RWPE1 (cell line): ENCODE results near the gene GAREM1.

Experiments used
- CTCF ChIA-PET: fragments of 350-600 bp; sonication (Branson Sonifier 250); formaldehyde crosslinking; extraction: SDS; loops from one replicate; lab custom pipeline; 2021; lab: Yijun Ruan, JAX
- POLR2A ChIA-PET: fragments of 400-600 bp; formaldehyde crosslinking; extraction: SDS; loops from one replicate; lab custom pipeline; 2020; ENCODE audit warnings: antibody characterized with exemption; ENCODE audit not compliant: low non-redundant PET; lab: Yijun Ruan, JAX
- DNase-seq: peaks from one replicate; pipeline ENCODE4 v3.0.0; 2012; ENCODE audit warnings: low spot score
- H3K27ac ChIP-seq: fragments of 450-650 bp; 2 replicates; pipeline ENCODE4 v1.5.1; 2017
- TF ChIP-seq, protein P1 (sequence below): fragments of 450-650 bp; conservative IDR thresholded peaks from 2 replicates; pipeline ENCODE4 v1.5.1; 2017; ENCODE audit warnings: low read depth, mild to moderate bottlenecking

GAREM1 gene

DNA sequence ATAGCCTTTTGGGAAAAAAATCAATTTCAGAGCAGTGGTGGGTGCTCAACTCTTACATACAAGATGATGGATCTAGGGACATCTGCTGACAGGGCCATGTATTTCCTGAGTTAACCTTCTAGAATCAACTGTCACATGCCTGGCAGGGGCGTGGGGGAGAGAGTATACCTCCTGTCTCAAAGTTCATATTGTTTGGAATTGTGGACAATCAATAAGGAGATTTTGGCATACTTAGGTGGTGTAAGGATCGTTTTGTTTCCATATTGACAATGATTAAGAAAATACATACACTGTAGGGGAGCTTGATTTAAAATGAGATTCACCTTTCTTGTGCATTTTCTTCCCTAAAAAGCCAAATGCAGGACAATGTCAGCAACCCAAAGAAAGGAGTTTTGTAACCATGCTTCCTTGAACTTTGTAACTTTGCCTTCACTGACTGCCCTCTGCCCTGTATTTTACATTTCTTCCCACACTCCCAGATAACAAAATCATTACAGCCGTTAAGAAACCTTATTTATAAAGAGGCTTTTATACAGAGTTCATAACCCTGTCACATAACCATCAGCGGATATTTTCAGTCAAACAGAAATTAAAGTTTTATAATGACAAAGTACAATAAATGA lies 192.4 kb downstream of the GAREM1 start:
- POLR2A ChIA-PET = no interaction called here
- no peak for DNase-seq
- no peak overlapping the region for H3K27ac ChIP-seq
- CTCF ChIA-PET = interaction anchor here (0.5 to 0.7 kb wide), 2 partner anchors 314 to 1842 kb away, joined by 3 read pairs; no protein-coding TSS in a partner anchor
- TF ChIP-seq, protein P1, sequence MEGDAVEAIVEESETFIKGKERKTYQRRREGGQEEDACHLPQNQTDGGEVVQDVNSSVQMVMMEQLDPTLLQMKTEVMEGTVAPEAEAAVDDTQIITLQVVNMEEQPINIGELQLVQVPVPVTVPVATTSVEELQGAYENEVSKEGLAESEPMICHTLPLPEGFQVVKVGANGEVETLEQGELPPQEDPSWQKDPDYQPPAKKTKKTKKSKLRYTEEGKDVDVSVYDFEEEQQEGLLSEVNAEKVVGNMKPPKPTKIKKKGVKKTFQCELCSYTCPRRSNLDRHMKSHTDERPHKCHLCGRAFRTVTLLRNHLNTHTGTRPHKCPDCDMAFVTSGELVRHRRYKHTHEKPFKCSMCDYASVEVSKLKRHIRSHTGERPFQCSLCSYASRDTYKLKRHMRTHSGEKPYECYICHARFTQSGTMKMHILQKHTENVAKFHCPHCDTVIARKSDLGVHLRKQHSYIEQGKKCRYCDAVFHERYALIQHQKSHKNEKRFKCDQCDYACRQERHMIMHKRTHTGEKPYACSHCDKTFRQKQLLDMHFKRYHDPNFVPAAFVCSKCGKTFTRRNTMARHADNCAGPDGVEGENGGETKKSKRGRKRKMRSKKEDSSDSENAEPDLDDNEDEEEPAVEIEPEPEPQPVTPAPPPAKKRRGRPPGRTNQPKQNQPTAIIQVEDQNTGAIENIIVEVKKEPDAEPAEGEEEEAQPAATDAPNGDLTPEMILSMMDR = no peak

DNA sequence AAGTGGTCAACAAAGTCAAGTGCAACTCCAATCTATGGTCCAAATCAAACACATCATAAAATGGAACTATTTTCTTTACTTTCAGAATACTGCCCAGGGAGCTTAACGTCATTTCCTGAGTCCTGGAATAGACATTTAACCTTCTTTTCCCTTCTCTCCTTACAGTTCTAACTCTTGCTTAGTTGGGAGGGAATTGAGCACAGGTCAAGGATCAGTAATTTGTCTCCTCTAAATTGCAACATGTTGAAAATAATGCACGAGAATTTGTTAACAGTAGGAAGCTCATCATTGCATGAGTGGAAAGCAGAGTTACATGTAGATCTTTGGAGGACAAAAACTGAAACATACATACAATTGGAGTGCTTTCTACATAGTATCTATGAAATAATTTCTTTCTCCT lies 193.1 kb downstream of the GAREM1 start:
- ChIA-PET CTCF (interaction anchor here (1.0 kb wide), 1 partner anchor 193 kb away, joined by 3 read pairs; the partner anchor contains the start of gene GAREM1), POLR2A (no interaction called here)
- DNase-seq = no peak
- no peak overlapping the region for H3K27ac ChIP-seq
- TF ChIP-seq, protein P1 = no peak

DNA sequence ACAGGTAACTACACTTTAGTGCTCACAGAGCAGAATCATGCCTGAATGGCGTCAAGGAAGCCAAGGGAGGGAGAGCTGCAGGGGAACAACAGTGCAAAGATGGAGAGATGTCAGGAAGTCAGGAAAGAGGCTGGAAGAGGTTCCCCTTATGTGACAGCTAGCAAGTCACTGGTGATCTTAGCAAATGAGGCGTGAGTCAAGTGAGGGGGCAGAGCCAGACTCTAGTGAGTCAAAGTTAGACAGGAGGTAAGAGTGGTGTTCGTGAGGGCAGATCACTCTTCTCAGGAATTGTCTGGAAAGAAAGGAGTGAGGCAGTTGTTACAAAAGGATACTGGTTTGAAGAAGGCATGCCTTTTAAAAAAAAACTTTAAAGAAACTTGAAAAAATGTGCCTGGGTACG lies 193.8 kb downstream of the GAREM1 start:
- POLR2A ChIA-PET = interaction anchor here (0.6 kb wide), 1 partner anchor 16 kb away, joined by 3 read pairs; no protein-coding TSS in a partner anchor
- H3K27ac ChIP-seq = no peak overlapping the region

DNA sequence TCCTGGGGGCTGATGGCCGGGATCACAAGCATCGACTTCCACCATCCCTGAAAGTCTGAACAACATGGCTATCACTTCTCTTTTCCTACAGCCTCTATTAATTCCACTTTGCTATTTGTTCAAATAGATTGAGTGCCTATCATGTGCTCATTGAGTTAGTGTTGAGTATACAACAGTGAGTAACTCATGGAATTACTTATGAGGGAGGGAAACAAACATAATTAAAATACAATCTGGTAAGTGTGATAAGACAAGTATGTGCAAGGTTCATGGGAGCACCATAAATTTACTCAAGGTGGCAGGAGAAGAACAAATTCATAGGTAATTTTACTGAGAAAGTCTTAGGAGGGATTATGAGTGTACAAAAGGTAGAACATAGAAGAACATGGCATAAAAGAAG lies 194.4 kb downstream of the GAREM1 start:
- ChIA-PET POLR2A (interaction anchor here (0.6 kb wide), 1 partner anchor 16 kb away, joined by 3 read pairs; no protein-coding TSS in a partner anchor), CTCF (no interaction called here)
- DNase-seq = no peak
- TF ChIP-seq, protein P1 = no peak
- no peak overlapping the region for H3K27ac ChIP-seq

More for the DNA sequence above, 193.8 kb downstream of the GAREM1 start:
- TF ChIP-seq, protein P1 = no peak
- CTCF ChIA-PET = interaction anchor here (0.6 to 1.0 kb wide), 2 partner anchors 73 to 194 kb away, joined by 3 to 4 read pairs; partner anchors contain the start of gene GAREM1
- no peak for DNase-seq

DNA sequence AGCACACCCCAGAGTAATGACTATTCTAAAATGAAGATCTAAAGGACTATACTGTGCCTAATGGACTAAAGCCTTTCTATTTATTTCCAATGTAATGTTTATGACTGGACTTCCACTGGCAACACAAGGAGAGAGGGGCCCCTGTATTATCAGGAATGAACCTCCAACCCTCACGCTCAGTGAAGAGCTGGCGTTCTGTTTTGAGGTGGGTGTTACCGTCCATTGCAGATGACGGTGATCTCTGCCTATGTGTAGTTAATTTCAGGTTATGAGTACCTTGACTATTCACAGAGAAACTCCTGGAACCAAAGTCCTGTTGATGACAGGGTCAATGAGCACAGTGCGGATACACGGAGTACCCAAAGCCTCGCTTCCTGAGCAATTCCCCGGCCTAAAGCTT lies 195.5 kb downstream of the GAREM1 start:
- DNase-seq = no peak
- TF ChIP-seq, protein P1 = no peak
- POLR2A ChIA-PET = no interaction called here
- no peak overlapping the region for H3K27ac ChIP-seq
- CTCF ChIA-PET = interaction anchor here (0.6 kb wide), 1 partner anchor 273 kb away, joined by 5 read pairs; no protein-coding TSS in a partner anchor

DNA sequence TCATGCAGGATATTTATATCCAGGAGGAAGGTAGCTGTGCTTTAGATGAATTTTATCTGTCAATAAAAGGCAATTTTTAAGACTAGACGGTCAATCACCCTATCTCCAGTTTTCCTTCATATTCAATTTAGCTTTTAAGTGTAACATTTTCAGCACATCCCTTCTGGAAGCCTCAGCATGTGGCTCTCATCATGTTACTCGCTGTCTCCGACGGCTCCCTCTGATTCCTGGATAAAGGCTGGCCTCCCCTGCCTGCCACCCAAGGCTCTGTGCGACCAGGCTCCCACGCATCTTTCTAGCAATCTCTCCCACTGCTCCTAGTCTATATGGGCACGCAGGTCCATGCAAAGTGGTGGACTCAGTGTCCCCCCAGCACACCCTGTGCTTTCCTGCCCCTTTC lies 196.4 kb downstream of the GAREM1 start:
- no peak for DNase-seq
- TF ChIP-seq, protein P1 = no peak
- POLR2A ChIA-PET = no interaction called here
- CTCF ChIA-PET = no interaction called here
- no peak overlapping the region for H3K27ac ChIP-seq
